ENCODE data around the gene MAOB. TPM values are rescaled to one million over a fixed set of nuclear protein-coding genes. Genes with fewer than 3 reads are reported as not detected.
A peak's percentile ranks its signal among the peaks of the same experiment; 100 is the strongest.

MAOB gene
- total RNA-seq, 1 donor from 2014 or later, result 133 TPM

- ATAC-seq (ENCODE audit: poor library complexity) (no peak), DNase-seq (no peak)
- intact Hi-C loops (cut with DNase I), result no loop called here
Observed at GRCh38 chrX:43808231-43808630, 74.0 kb downstream of the MAOB start.

DNA sequence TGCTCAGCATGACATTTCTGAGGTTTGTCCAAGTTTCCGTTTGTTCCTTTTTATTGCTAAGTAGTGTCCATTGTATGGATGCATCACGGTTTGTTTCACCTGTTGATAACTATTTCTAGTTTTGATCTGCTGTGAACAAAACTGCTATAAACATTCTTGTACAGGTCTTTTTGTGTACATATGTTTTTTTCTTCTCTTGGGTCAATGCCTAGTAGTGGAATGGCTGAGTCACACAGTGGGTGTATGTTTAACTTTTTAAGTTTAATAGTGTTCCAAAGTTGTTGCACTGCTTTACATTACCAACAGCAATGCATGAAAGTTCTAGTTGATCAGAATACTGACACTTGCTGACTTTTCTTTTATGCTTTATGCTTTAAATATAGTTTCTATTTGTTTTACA, 76.7 kb downstream of the MAOB start:
- DNase-seq (no peak), ATAC-seq (ENCODE audit: poor library complexity) (no peak)
- intact Hi-C loops (cut with DNase I), result no loop called here

- ATAC-seq (ENCODE audit: poor library complexity) (no peak), DNase-seq (no peak)
- intact Hi-C loops (cut with DNase I), result no loop called here
Observed at GRCh38 chrX:43804021-43804420, 78.2 kb downstream of the MAOB start.

- no peak for ATAC-seq (ENCODE audit: poor library complexity)
- intact Hi-C loops (cut with DNase I), result no loop called here
- no peak for DNase-seq
Observed at GRCh38 chrX:43785930-43786591, 96.2 kb downstream of the MAOB start.

DNA sequence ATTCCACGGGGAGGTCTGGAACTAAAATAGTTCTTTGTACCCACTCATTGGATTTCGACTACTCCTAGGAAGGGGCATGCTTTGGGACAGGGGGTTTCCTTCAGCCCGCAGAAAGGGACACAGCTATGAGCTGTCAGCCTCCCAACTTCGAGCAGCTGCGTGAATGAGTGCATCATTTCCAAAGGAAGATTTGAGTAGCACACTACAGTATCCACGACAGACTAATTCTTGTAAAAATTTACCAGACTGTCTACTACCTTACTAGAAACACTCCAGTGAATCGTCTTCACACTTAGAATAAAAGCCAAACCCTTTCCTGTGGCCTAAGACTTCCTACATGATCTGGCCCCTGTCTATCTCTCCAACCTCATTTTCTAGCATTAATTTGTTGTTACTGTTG, 124.2 kb downstream of the MAOB start:
- intact Hi-C loops (cut with DNase I), result no loop called here
- ATAC-seq (ENCODE audit: poor library complexity) (no peak), DNase-seq (no peak)

GRCh38 chrX:43756076-43756475, 126.2 kb downstream of the MAOB start:
- DNase-seq (no peak), ATAC-seq (ENCODE audit: poor library complexity) (no peak)
- intact Hi-C loops (cut with DNase I), result no loop called here

GRCh38 chrX:43753637-43754036, 128.6 kb downstream of the MAOB start:
- ATAC-seq (ENCODE audit: poor library complexity), result no peak
- intact Hi-C loops (cut with DNase I), result no loop called here
- no peak for DNase-seq

DNA sequence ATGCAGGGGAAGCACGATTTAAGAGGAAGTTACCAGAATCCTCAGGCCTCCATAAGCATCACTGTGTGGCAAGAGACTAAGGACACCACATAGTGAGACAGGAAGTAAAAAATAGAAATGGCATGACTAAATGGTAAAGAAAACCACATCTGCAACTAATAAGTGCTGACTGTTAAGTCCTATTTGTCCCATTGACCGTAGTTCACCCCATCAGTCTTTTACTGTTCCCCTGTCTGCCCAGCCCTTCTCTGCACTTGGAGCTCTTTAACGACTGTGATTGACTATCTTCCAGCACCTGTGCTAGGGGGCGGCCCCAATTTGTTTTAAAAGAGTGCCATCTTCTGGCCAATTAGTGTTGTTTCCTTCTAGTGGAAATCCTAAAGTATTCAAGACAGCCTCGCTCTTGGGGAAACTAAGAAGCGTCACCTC, 132.0 kb downstream of the MAOB start:
- intact Hi-C loops (cut with DNase I), result loop anchor here (2.0 kb wide), 1 partner anchor 189 kb away; no protein-coding TSS in a partner anchor
- ATAC-seq (ENCODE audit: poor library complexity), result peak; percentile 92
- DNase-seq, result no peak

GRCh38 chrX:43747476-43747875, 134.8 kb downstream of the MAOB start:
- ATAC-seq (ENCODE audit: poor library complexity) (no peak), DNase-seq (no peak)
- intact Hi-C loops (cut with DNase I), result loop anchor here (10.0 kb wide), 1 partner anchor 93 kb away; the partner anchor contains the start of gene MAOA

DNA sequence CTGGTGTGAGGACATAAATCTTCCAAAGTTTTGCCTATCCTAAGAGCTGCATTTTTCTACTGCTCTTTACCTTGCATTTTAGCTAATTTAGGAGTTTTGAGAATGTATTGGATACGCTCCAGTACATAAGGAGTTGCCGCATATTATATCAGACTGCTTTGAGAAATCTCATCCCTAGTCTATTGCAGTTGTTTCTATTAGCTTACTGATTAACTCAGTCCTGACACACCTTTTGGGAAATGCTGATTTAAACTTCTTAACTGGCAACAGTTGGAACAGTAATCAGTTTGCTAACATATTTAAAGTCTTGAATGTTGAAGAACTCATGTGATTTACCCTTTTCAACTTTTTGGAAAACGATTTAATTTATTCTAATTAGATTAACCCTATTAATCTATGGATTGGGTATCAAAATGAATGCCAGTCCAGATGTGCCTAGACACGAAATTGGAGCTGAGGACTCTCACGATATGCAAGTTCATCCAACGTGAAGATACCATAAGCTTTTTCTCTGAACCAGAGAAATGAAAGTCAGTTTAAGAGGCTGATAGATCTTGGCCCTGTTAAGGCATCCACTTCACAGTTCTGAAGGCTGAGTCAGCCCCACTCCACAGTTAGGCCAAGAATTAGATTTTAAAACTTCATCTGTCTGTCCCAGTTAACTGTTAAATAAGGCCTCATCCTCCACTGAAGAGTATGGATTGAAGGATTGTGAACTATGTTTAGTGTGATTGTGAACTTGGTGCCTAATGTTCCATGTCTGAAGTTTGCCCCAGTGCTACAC, 136.1 kb downstream of the MAOB start:
- DNase-seq (no peak), ATAC-seq (ENCODE audit: poor library complexity) (no peak)
- intact Hi-C loops (cut with DNase I), result loop anchor here (10.0 kb wide), 1 partner anchor 91 kb away; the partner anchor contains the start of gene MAOA

DNA sequence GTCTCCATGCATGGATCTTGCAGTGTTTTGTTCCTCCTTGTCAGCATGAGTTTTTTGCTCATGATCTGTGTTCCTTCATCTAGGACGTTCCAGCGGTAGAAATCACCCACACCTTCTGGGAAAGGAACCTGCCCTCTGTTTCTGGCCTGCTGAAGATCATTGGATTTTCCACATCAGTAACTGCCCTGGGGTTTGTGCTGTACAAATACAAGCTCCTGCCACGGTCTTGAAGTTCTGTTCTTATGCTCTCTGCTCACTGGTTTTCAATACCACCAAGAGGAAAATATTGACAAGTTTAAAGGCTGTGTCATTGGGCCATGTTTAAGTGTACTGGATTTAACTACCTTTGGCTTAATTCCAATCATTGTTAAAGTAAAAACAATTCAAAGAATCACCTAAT, 138.0 kb downstream of the MAOB start:
- DNase-seq (no peak), ATAC-seq (ENCODE audit: poor library complexity) (no peak)
- intact Hi-C loops (cut with DNase I), result loop anchor here (10.0 kb wide), 1 partner anchor 89 kb away; the partner anchor contains the start of gene MAOA

- DNase-seq, result no peak
- intact Hi-C loops (cut with DNase I), result loop anchor here (10.0 kb wide), 1 partner anchor 88 kb away; the partner anchor contains the start of gene MAOA
- ATAC-seq (ENCODE audit: poor library complexity), result no peak
Observed at GRCh38 chrX:43743100-43743822, 139.0 kb downstream of the MAOB start.

- no peak for DNase-seq
- intact Hi-C loops (cut with DNase I), result loop anchor here (10.0 kb wide), 1 partner anchor 87 kb away; the partner anchor contains the start of gene MAOA
- peak; percentile 89 for ATAC-seq (ENCODE audit: poor library complexity)
Observed at GRCh38 chrX:43741843-43742573, 140.2 kb downstream of the MAOB start.

- intact Hi-C loops (cut with DNase I), result no loop called here
- DNase-seq, result no peak
Observed at GRCh38 chrX:43735957-43736356, 146.3 kb downstream of the MAOB start.

DNA sequence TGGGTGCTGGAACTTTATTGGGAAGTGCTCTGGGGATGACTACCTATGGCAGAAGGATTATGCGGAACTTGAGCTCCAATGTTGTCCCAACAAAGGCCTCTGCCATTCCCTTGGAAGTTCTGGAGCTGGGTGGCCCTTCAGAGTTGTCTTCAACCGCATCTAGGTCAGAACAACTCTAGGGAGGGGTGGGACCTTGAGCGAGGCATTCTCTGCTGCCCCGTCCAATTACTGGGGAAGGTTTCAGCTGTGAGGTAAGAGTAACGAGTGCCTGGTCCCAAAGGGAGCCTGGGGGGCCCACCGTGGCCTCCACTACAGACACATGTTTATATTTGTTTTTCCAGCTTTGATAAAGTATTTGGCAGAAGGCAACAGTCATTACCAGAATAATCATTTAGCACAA, 146.7 kb downstream of the MAOB start:
- no peak for ATAC-seq (ENCODE audit: poor library complexity)
- DNase-seq, result no peak
- intact Hi-C loops (cut with DNase I), result no loop called here

More at GRCh38 chrX:43735957-43736356, 146.3 kb downstream of the MAOB start:
- ATAC-seq (ENCODE audit: poor library complexity), result no peak

- DNase-seq (no peak), ATAC-seq (ENCODE audit: poor library complexity) (no peak)
- intact Hi-C loops (cut with DNase I), result no loop called here
Observed at GRCh38 chrX:43734444-43734843, 147.8 kb downstream of the MAOB start.

GRCh38 chrX:43733699-43734098, 148.6 kb downstream of the MAOB start:
- intact Hi-C loops (cut with DNase I), result no loop called here
- ATAC-seq (ENCODE audit: poor library complexity), result no peak
- DNase-seq, result no peak

DNA sequence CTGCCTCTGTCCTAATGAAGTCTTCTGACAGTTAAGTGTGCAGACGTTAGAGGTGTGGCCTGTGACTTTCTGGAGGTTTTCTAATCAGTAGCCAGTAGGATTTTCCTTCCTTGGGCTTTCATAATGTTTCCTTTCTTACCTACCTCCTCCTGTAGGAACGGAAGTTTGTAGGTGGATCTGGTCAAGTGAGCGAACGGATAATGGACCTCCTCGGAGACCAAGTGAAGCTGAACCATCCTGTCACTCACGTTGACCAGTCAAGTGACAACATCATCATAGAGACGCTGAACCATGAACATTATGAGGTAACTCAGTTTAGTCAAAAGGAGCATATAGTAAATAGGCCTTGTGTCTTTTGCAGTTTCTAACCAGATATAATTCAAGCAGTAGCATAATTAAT, 151.2 kb downstream of the MAOB start:
- ATAC-seq (ENCODE audit: poor library complexity), result no peak
- no peak for DNase-seq
- intact Hi-C loops (cut with DNase I), result no loop called here

DNA sequence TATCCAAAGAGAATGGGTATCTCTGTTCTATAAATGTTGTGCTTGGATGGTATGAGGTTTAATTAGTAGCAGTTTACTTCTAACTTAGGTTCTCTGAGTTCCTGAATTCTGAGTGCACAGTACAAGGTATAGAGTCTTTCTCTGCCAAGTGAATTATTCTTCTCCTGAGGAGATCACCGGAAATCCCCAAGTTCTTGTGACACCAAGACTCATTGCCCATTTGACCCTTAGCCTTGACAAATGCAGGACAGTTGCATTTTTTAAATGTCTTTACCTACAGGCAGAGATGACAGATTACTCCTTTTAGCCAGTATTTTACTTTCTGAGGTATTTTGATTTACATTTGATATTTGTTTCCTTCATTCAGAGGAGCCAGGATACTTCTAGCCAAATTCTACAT, 153.3 kb downstream of the MAOB start:
- no peak for ATAC-seq (ENCODE audit: poor library complexity)

More for the DNA sequence above, 153.3 kb downstream of the MAOB start:
- intact Hi-C loops (cut with DNase I), result no loop called here
- DNase-seq, result no peak

Measured in Right ventricle myocardium superior (tissue), 1 donor.